K562 (cell line): ENCODE data around the gene ANKRD12.

Experiments
- CTCF ChIP-seq, 3 experiments: IDR thresholded peaks in 2 of 3; conservative IDR thresholded peaks in 1 of 3; 2 replicates each; pipeline ENCODE4 v1.5.1; 2011 to 2012; ENCODE audit warnings: low read length in 3 of 3, mild to moderate bottlenecking in 3 of 3, control low read depth in 2 of 3, improper control_type of control experiment in 1 of 3, inconsistent platforms in 1 of 3, low read depth in 1 of 3, mixed read lengths in 1 of 3, moderate library complexity in 1 of 3; ENCODE audit not compliant: insufficient read depth in 2 of 3
- HCFC1 ChIP-seq: IDR thresholded peaks from 2 replicates; pipeline ENCODE4 v1.6.1; 2012; ENCODE audit warnings: low read depth, low read length, improper control_type of control experiment
- SMARCA4 ChIP-seq: fragments of 450-650 bp; IDR thresholded peaks from 2 replicates; pipeline ENCODE4 v1.6.1; 2016
- ZZZ3 ChIP-seq: fragments of 450-650 bp; IDR thresholded peaks from 2 replicates; pipeline ENCODE4 v1.6.1; 2016; ENCODE audit warnings: antibody characterized with exemption, mild to moderate bottlenecking, moderate library complexity
- TF ChIP-seq, protein P1 (sequence below): fragments of 250-450 bp; sonication (Bioruptor Pico); IDR thresholded peaks from 2 replicates; pipeline ENCODE4 v1.8.0; 2022; ENCODE audit warnings: moderate library complexity, mild to moderate bottlenecking, inconsistent platforms

GRCh38 chr18:9156604-9157249, 20.1 kb downstream of the ANKRD12 start:
- TF ChIP-seq CTCF (IDR thresholded peaks at IDR 0.05 in 2 of 3, conservative IDR thresholded peaks at IDR 0.05 in 1 of 3; ENCODE audit: insufficient read depth in 2 of 3, low read depth in 1 of 3, low read length in 3 of 3) (no peak), ZZZ3 (no peak), HCFC1 (no peak), SMARCA4 (no peak)
- TF ChIP-seq, protein P1, sequence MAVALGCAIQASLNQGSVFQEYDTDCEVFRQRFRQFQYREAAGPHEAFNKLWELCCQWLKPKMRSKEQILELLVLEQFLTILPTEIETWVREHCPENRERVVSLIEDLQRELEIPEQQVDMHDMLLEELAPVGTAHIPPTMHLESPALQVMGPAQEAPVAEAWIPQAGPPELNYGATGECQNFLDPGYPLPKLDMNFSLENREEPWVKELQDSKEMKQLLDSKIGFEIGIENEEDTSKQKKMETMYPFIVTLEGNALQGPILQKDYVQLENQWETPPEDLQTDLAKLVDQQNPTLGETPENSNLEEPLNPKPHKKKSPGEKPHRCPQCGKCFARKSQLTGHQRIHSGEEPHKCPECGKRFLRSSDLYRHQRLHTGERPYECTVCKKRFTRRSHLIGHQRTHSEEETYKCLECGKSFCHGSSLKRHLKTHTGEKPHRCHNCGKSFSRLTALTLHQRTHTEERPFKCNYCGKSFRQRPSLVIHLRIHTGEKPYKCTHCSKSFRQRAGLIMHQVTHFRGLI (CRISPR knock-in tag), result no peak
